Smooth muscle cell (in vitro differentiated cells): ENCODE results near the gene FSTL4. TPM values are rescaled to one million over a fixed set of nuclear protein-coding genes. Genes with fewer than 3 reads are reported as not detected.

Source experiments
- DNase-seq: peaks from one replicate; lab custom pipeline; 2025; ENCODE audit not compliant: unreplicated experiment; lab: John Stamatoyannopoulos, UW
- H2AFZ ChIP-seq: fragments of 200-600 bp; sonication (generic); 2 replicates; pipeline ENCODE4 v1.6.0; 2016; ENCODE audit warnings: antibody characterized with exemption, low read depth, mild to moderate bottlenecking
- H3F3A ChIP-seq: fragments of 200-600 bp; sonication (generic); 2 replicates; pipeline ENCODE4 v1.6.0; 2017; ENCODE audit warnings: antibody characterized with exemption, low read depth
- H3K27ac ChIP-seq: fragments of 200-600 bp; sonication (generic); 2 replicates; pipeline ENCODE4 v1.5.1; 2016; ENCODE audit warnings: low read depth, mild to moderate bottlenecking
- H3K27me3 ChIP-seq: fragments of 200-600 bp; sonication (generic); 2 replicates; pipeline ENCODE4 v1.6.1; 2016; ENCODE audit warnings: low read depth, mild to moderate bottlenecking
- H3K36me3 ChIP-seq: fragments of 200-600 bp; sonication (generic); 2 replicates; pipeline ENCODE4 v1.5.1; 2016; ENCODE audit warnings: low read depth
- H3K4me1 ChIP-seq: fragments of 200-600 bp; sonication (generic); 2 replicates; pipeline ENCODE4 v1.5.1; 2016; ENCODE audit warnings: low read depth
- H3K4me2 ChIP-seq: fragments of 200-600 bp; sonication (generic); 2 replicates; pipeline ENCODE4 v1.6.0; 2016; ENCODE audit warnings: mild to moderate bottlenecking
- H3K4me3 ChIP-seq: fragments of 200-600 bp; sonication (generic); 2 replicates; pipeline ENCODE4 v1.5.1; 2016; ENCODE audit warnings: mild to moderate bottlenecking
- H3K79me2 ChIP-seq: fragments of 200-600 bp; sonication (generic); 2 replicates; pipeline ENCODE4 v1.6.0; 2016; ENCODE audit warnings: low read depth, mild to moderate bottlenecking
- H3K9ac ChIP-seq: fragments of 200-600 bp; sonication (generic); 2 replicates; pipeline ENCODE4 v1.6.0; 2016; ENCODE audit warnings: low read depth
- H3K9me3 ChIP-seq: fragments of 200-600 bp; sonication (generic); replicated peaks from 2 replicates; pipeline ENCODE4 v1.5.1; 2016; ENCODE audit warnings: low read depth
- H4K20me1 ChIP-seq: fragments of 200-600 bp; sonication (generic); 2 replicates; pipeline ENCODE4 v1.6.0; 2016; ENCODE audit warnings: low read depth
- CTCF ChIP-seq: fragments of 200-600 bp; sonication (generic); IDR thresholded peaks from 2 replicates; pipeline ENCODE4 v1.5.1; 2017; ENCODE audit warnings: borderline replicate concordance, mild to moderate bottlenecking, antibody characterized with exemption; ENCODE audit not compliant: insufficient read depth, poor library complexity, severe bottlenecking
- WGBS: methylation state at CpG from one replicate; pipeline ENCODE4 v1.1.7; 2016; ENCODE audit warnings: low lambda C conversion rate; 5-methylcytosine and 5-hydroxymethylcytosine counted together
- polyA plus RNA-seq: library from polyadenylated mRNA; unstranded; fragments of >200 nt; fragmentation: Nextera tagmentation; extraction: Ambion mirVana; gene quantifications from 2 replicates; pipeline ENCODE4 v1.2.1, GENCODE V29; 2016
- total RNA-seq: library from RNA; depleted of rRNA; stranded (reverse); fragments of >200 nt; gene quantifications from 2 replicates; pipeline ENCODE4 v1.2.3, GENCODE V29; 2014

The FSTL4 gene
- total and polyA plus RNA-seq, 2 experiments from 2014 or later, result 0.49 TPM; not detected in 1

DNA sequence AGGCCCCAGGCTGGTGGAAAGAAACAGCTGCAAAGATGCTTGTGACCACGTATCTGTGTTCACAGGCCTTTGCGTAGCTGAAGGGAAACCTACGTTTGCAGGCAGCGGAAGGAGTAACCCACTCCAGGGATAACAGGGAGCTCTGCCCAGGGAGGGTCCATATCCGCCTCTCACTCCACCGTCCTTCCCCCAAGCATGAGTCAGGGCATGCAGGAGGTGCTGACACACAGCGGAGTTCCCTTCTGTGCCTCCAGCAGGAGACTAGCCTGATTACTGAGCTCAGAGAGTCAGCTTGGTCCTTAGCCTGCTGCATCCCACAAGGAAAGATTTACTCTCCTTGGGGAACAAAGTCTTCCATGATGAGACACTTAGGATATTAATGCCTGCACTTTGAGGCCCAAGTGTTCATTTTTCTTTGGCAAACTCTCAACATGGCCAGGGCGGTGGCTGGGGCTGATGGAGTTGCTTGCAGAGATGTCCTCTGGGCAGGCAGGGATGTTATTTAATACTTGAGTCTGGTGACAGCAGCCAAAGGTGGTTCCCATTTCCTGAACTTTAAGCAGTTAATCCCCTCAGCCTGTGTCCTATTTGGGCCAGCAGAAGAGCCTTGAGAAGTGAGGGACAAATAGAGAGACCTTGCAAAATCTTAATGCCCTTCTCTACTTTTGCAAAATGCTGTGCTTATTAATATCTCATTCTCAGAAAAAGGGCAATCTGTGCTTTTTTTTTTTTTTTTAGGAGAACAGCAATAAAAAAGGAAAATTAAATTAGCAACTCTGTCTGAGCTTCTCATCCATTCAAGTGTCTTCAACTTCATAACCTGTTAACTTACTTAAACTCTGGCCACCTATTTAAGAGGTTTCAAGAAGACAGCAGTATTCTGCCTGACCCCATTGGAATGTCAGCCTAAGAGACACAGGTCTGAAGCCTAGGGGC lies 338.4 kb downstream of the FSTL4 start:
- H3K27me3 ChIP-seq, result no peaks in the 10 kb centered on the region
- TF ChIP-seq CTCF, result no peak
- H3K9me3 ChIP-seq, result no peaks in the 10 kb centered on the region
- H3K4me1 ChIP-seq, result peaks cover 16% of the 10 kb centered on the region
- no peaks in the 10 kb centered on the region for H4K20me1 ChIP-seq
- H3K79me2 ChIP-seq, result no peaks in the 10 kb centered on the region
- H2AFZ ChIP-seq, result no peak overlapping the region
- H3F3A ChIP-seq, result no peaks in the 10 kb centered on the region
- no peaks in the 10 kb centered on the region for H3K36me3 ChIP-seq
- H3K27ac ChIP-seq, result no peak overlapping the region
- no peak for DNase-seq
- peak overlapping the region; percentile 8 for H3K4me2 ChIP-seq
- 44% methylated on average over 8 of the region's 8 CpGs for WGBS
- H3K4me3 ChIP-seq, result no peak overlapping the region
- H3K9ac ChIP-seq, result no peak overlapping the region

GRCh38 chr5:133272345-133272744 lies 340.0 kb downstream of the FSTL4 start:
- H3K9me3 ChIP-seq, result no peaks in the 10 kb centered on the region
- H3K27ac ChIP-seq, result no peak overlapping the region
- H3K9ac ChIP-seq, result no peak overlapping the region
- no peaks in the 10 kb centered on the region for H4K20me1 ChIP-seq
- peaks cover 16% of the 10 kb centered on the region for H3K4me1 ChIP-seq
- H3K27me3 ChIP-seq, result no peaks in the 10 kb centered on the region
- H3F3A ChIP-seq, result no peaks in the 10 kb centered on the region
- no peaks in the 10 kb centered on the region for H3K79me2 ChIP-seq
- TF ChIP-seq CTCF, result no peak
- no peak overlapping the region for H3K4me3 ChIP-seq
- DNase-seq, result no peak
- no peaks in the 10 kb centered on the region for H3K36me3 ChIP-seq
- no peak overlapping the region for H3K4me2 ChIP-seq
- H2AFZ ChIP-seq, result no peak overlapping the region
- WGBS, result 95% methylated on average over 16 of the region's 16 CpGs

DNA sequence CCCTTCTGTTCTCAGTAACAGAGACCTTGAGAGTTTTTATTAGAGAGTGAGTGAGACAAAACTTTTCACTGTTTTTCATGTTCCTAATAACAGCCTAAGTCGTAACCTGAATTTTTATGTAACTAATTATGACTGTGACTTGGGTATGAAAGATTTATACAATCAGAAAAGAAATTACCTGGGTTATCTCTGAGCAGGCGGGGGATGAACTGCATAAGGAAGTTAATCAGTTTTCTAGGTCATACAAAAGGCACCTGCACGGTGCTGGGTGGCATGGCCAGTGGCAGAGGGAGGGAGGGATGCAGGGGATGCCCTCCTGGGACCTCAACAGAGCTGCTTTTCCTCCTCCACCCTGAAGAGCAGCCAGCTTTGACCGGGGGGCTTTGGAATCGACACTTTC lies 340.7 kb downstream of the FSTL4 start:
- no peak overlapping the region for H3K4me3 ChIP-seq
- no peaks in the 10 kb centered on the region for H4K20me1 ChIP-seq
- DNase-seq, result no peak
- H3K27me3 ChIP-seq, result no peaks in the 10 kb centered on the region
- no peaks in the 10 kb centered on the region for H3K9me3 ChIP-seq
- TF ChIP-seq CTCF, result no peak
- H3F3A ChIP-seq, result no peaks in the 10 kb centered on the region
- no peaks in the 10 kb centered on the region for H3K79me2 ChIP-seq
- no peaks in the 10 kb centered on the region for H3K36me3 ChIP-seq
- H3K27ac ChIP-seq, result no peak overlapping the region
- no peak overlapping the region for H3K4me2 ChIP-seq
- no peak overlapping the region for H3K9ac ChIP-seq
- H3K4me1 ChIP-seq, result peaks cover 16% of the 10 kb centered on the region
- 96% methylated on average over 5 of the region's 5 CpGs for WGBS
- H2AFZ ChIP-seq, result no peak overlapping the region

DNA sequence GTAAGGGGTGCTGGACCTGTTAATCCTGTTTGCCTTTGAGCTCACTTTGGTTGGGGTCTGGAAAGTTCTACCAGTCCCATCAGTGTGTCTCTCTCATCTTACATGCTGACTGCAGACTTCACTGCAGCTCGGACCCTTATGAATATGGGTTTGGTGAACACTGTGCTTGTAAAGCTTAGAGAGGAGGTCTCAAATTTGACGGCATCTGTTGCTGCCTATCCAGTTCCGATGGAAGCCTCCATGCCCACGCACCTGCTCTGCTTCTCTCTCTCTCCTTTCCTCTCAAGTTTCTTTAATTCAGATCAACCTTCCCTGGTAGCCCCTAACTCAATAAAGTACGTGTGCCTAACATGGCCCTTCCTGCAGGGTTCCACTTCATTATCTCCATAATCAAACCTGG lies 342.6 kb downstream of the FSTL4 start:
- no peak overlapping the region for H3K9ac ChIP-seq
- no peaks in the 10 kb centered on the region for H3F3A ChIP-seq
- no peaks in the 10 kb centered on the region for H3K27me3 ChIP-seq
- H3K4me1 ChIP-seq, result peaks cover 14% of the 10 kb centered on the region
- no peak overlapping the region for H2AFZ ChIP-seq
- no peak for DNase-seq
- no peak overlapping the region for H3K27ac ChIP-seq
- H3K9me3 ChIP-seq, result no peaks in the 10 kb centered on the region
- H4K20me1 ChIP-seq, result no peaks in the 10 kb centered on the region
- no peak overlapping the region for H3K4me2 ChIP-seq
- H3K79me2 ChIP-seq, result no peaks in the 10 kb centered on the region
- 91% methylated on average over 5 of the region's 5 CpGs for WGBS
- H3K36me3 ChIP-seq, result no peaks in the 10 kb centered on the region
- no peak overlapping the region for H3K4me3 ChIP-seq
- no peak for TF ChIP-seq CTCF
